Transverse colon (tissue), 3 donors: ENCODE data around the gene GJA5.

Experiments used
- CTCF ChIP-seq, 5 experiments: fragments of 200-600 bp in 3 of 5; fragments of 450-650 bp in 2 of 5; sonication (generic) in 3 of 5; IDR thresholded peaks; 1 replicate in 2 of 5; 2 replicates in 3 of 5; pipeline ENCODE4 v1.5.1; 2016 to 2017; ENCODE audit warnings: antibody characterized with exemption in 5 of 5, inconsistent platforms in 3 of 5, mild to moderate bottlenecking in 2 of 5, moderate library complexity in 1 of 5
- POLR2A ChIP-seq: fragments of 450-650 bp; IDR thresholded peaks from one replicate; pipeline ENCODE4 v1.6.1; 2016; ENCODE audit warnings: antibody characterized with exemption, mild to moderate bottlenecking, moderate library complexity

- TF ChIP-seq CTCF (IDR thresholded peaks at IDR 0.05), result no peak
- TF ChIP-seq POLR2A, result no peak
Observed at GRCh38 chr1:147769106-147769505, 8.7 kb upstream of the GJA5 start.
